HG03139 (cell line): ENCODE measurements around the gene CARD19.

Experiments used
- ATAC-seq: cut with Tn5 transposase; IDR thresholded peaks from one replicate; pipeline ENCODE4 v1.9.1; 2021; ENCODE audit not compliant: unreplicated experiment

The CARD19 gene

GRCh38 chr9:93086447-93087224 is 9.4 kb upstream of the CARD19 start:
- no peak for ATAC-seq

- ATAC-seq: no peak
These were observed 7.9 kb upstream of the CARD19 start for GRCh38 chr9:93087971-93088655.

DNA sequence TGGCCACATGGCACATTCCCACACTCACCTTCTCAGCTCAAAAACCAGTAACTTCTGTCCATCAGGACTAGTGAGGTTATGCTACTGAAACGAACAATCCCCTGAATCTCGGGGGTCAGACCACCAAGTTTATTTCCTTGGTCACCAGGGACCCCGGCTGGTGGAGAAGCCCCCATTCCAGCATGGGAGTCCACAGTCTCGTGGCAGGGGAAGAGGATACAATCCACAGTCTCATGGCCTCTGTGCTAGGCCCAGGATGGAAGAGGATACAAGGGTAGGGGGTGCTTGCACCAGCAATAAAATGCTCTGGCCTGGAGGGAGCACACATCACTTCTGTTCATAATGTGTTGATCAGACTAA is 7.4 kb upstream of the CARD19 start:
- no peak for ATAC-seq

GRCh38 chr9:93089024-93089423 is 7.0 kb upstream of the CARD19 start:
- ATAC-seq: no peak

GRCh38 chr9:93089481-93089991 is 6.5 kb upstream of the CARD19 start:
- ATAC-seq: no peak

DNA sequence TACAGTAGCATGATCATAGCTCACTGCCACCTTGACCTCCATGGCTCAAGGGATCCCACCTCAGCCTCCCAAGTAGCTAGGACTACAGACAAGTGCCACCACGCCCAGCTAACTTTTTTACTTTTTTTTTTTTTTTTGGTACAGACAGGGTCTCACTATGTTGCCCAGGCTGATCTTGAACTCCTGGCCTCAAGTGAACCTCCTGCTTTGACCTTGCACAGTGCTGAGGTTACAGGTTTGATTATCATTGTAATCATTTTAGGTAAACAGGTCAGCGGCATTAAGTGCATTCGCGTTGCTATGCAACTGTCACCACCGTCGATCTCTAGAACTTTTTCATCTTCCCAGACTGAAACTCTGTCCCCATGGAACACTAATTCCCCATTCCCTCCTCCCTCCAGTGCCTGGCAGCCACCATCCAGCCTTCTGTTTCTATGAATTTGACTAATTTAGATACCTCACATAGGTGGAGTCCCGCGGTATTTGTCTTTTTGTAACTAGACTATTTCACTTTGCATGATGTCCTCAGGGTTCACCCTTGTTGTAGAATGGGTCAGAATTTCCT is 5.8 kb upstream of the CARD19 start:
- ATAC-seq: no peak

- no peak for ATAC-seq
These were observed 5.0 kb upstream of the CARD19 start for GRCh38 chr9:93091056-93091452.

- ATAC-seq: no peak
These were observed 4.5 kb upstream of the CARD19 start for GRCh38 chr9:93091453-93092081.

- ATAC-seq: no peak
These were observed 3.6 kb upstream of the CARD19 start for GRCh38 chr9:93092251-93092991.

DNA sequence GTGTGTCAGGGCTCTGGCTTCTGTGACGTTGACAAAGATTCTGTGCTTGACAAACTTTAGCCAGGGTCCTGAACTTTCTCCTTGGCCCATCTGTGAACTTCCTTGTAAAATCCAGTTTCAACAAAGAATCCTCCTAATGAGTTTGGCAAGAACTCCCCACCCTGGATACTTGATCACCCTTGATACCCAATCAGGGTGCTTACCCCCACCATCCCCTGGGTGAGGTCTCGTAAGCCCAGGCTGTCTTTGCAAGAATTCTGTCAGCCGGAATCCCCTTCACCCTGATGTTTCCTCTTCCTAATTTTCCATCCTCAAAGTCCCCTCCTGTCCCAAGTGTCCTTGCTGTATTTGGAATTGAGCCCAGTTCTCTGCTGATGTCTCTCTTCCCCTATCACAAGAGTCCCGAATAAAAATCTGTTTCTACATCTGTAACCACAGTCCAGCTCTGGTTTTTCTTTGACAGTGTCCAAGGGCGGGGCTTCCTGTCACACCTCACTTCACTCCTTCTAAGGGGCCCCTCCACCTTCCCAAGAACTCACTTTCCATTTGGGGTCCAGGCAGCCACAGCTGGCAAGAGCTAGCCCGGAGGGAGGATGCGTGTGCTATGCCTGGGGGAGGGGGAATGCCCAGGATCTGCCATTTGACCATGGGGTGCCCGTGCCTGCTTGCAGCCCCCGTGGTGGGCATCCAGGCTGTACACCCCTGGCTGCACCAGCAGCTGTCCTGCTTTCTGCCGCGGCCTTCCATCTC is 2.7 kb upstream of the CARD19 start:
- no peak for ATAC-seq

GRCh38 chr9:93093877-93094657 is 1.9 kb upstream of the CARD19 start:
- ATAC-seq: no peak

GRCh38 chr9:93094658-93095204 is 1.3 kb upstream of the CARD19 start:
- no peak for ATAC-seq

DNA sequence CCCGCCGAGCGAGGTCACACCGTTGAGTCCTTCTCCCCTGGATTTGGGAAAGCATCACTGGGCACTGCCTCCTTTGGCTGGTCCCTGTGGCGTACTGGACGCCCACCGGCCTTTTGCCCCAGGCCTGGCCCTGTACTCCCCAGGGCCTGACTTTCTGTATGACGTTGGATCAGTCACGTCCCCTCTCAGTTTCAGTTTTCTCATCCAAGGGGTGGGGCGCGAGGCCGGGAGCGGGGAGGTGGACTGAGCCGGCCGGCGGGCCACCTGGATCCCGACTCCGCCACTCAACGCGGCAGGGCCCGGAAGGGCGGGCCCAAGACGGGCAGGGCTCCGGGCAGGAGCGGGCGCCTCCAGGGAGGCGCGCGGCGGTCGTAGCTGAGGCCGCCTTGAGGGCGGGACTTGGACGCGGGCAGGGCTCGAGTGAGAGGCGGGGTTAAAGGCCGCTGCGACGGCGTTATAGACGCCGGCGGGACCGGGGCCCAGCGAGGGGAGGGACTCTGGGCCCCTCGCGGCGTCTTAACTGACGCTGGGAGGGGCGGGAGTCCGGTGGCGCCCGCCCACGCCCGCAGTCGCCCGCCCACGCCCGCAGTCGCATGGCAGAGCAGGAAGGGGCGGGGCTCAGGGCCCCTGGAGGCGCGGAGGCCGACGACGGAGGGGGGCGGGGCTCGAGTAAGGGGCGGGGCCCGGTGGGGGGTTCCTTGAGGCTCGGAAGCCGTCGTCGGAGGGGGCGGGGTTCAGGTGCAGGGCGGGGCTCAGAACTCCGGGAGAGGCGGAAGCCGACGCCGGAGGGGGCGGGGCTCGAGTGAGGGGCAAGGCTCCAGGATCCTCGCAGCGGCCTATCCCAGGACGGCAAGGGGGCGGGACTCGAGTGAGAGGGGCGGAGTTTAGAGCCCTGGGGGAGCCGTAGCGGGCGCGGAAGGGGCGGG is 549 bp upstream of the CARD19 start:
- peak; percentile 49 for ATAC-seq

DNA sequence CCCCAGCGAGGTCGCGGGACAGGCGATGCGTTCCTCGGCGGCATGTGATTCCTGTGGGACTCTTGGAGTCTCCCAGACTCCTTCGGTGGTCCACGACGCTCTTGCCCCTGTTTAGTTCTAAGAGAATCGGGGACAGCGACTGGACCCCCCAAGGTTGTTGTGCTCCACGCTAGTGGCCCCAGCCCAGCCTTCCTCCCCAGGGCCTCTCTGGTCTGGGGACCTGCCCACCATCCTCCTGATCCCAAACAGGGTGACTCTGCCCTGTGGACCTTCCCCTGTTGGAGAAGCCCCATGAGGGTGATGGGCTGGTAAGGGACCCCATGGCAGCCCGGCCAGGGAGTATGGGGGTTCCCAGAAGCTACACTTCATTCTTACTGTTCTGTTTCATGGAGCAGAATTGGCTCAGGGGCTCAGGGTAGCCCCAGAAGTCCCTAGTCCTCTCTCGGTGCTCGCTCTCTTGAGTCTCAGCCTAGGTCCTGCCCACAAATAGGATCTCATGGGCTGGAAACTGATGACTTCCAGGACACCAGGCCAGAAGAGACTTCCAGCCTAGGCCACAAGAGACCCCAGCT is 880 bp downstream of the CARD19 start:
- no peak for ATAC-seq

GRCh38 chr9:93097511-93098201 is 1.6 kb downstream of the CARD19 start:
- no peak for ATAC-seq

DNA sequence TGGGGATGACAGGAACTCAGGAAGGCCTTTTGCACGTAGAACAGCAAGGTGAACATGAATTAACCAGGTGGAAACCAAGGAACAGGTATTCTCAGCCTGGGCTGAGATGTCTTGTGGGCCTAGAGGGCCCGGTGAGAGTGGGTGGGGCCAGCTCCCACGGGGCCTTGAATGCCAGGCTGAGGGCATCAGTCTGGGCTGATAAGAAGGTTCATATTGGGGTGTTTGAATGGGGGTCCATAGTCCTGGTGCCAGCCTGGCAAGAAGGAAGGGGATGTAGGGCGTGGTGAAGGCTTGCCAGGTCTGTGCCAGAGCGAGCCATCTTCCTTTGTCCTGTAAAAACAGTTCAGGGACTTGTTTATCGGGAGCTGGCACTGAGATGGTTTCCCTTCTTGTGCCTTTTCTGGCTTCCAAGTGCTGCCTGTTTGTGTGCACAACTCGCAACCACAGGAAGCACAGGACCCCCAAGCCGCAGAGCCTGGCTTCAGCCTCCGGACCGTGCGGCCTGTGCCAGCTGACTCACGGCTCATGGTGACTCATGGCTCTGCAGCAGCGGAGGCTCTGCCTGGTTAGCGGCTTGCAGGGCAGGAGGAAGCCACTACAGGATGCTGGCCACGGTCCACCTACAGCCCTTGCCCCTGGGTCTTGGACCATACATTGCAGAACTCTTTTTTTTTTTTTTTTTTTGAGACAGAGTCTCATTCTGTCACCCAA is 2.4 kb downstream of the CARD19 start:
- no peak for ATAC-seq
